GM23338 (cell line): ENCODE results near the gene GPSM1. TPM values are rescaled to one million over a fixed set of nuclear protein-coding genes. Genes with fewer than 3 reads are reported as not detected.

Source experiments
- ATAC-seq: fragments of 200-7000 bp; cut with Tn5 transposase; 3 replicates; pipeline ENCODE4 v1.9.1; 2020
- DNase-seq: peaks from one replicate; pipeline ENCODE4 v3.0.0-alpha.2; 2015; ENCODE audit warnings: low spot score
- H2AFZ ChIP-seq: fragments of 200-600 bp; sonication (generic); 2 replicates; pipeline ENCODE4 v1.8.0; 2016; ENCODE audit warnings: antibody characterized with exemption, mild to moderate bottlenecking, moderate library complexity
- H3F3A ChIP-seq: fragments of 200-600 bp; sonication (generic); replicated peaks from 2 replicates; pipeline ENCODE4 v1.8.0; 2017; ENCODE audit warnings: antibody characterized with exemption, mixed run types, low read depth
- H3K27ac ChIP-seq: fragments of 200-600 bp; sonication (generic); 2 replicates; pipeline ENCODE4 v1.6.1; 2016; ENCODE audit warnings: low read depth
- H3K27me3 ChIP-seq: fragments of 200-600 bp; sonication (generic); 2 replicates; pipeline ENCODE4 v1.8.0; 2016; ENCODE audit warnings: mild to moderate bottlenecking, mixed run types, moderate library complexity; ENCODE audit not compliant: insufficient read depth
- H3K36me3 ChIP-seq: fragments of 200-600 bp; sonication (generic); 2 replicates; pipeline ENCODE4 v1.8.0; 2016; ENCODE audit warnings: mild to moderate bottlenecking; ENCODE audit not compliant: insufficient read depth
- H3K4me1 ChIP-seq: fragments of 200-600 bp; sonication (generic); 2 replicates; pipeline ENCODE4 v1.8.0; 2016; ENCODE audit warnings: mild to moderate bottlenecking, moderate library complexity; ENCODE audit not compliant: insufficient read depth
- H3K4me2 ChIP-seq: fragments of 200-600 bp; sonication (generic); 2 replicates; pipeline ENCODE4 v1.7.1; 2017; ENCODE audit warnings: mixed run types
- H3K4me3 ChIP-seq: fragments of 200-600 bp; sonication (generic); 2 replicates; pipeline ENCODE4 v1.6.1; 2016; ENCODE audit warnings: mixed run types
- H3K79me2 ChIP-seq: fragments of 200-600 bp; sonication (generic); replicated peaks from 2 replicates; pipeline ENCODE4 v1.8.0; 2017; ENCODE audit warnings: mild to moderate bottlenecking; ENCODE audit not compliant: insufficient read depth
- H3K9me2 ChIP-seq: fragments of 200-600 bp; sonication (generic); 2 replicates; pipeline ENCODE4 v1.8.0; 2017; ENCODE audit not compliant: insufficient read depth
- H4K20me1 ChIP-seq: fragments of 200-600 bp; sonication (generic); replicated peaks from 2 replicates; pipeline ENCODE4 v1.8.0; 2017; ENCODE audit warnings: mild to moderate bottlenecking; ENCODE audit not compliant: insufficient read depth
- H3K27ac Mint-ChIP-seq: 2 replicates; pipeline ENCODE4 v1.8.0; 2020; ENCODE audit warnings: inconsistent platforms, mild to moderate bottlenecking, moderate library complexity, mixed read lengths
- H3K27me3 Mint-ChIP-seq: 3 replicates; pipeline ENCODE4 v1.8.0; 2022; ENCODE audit warnings: low read depth, mild to moderate bottlenecking, moderate library complexity, mixed read lengths, inconsistent platforms; ENCODE audit not compliant: insufficient read depth, poor library complexity
- H3K36me3 Mint-ChIP-seq: 3 replicates; pipeline ENCODE4 v1.8.0; 2021; ENCODE audit warnings: low read depth, mild to moderate bottlenecking, inconsistent platforms, moderate library complexity, mixed read lengths
- H3K4me1 Mint-ChIP-seq: 3 replicates; pipeline ENCODE4 v1.8.0; 2020; ENCODE audit warnings: mild to moderate bottlenecking, inconsistent platforms, mixed read lengths
- H3K4me3 Mint-ChIP-seq: 3 replicates; pipeline ENCODE4 v1.8.0; 2021; ENCODE audit warnings: moderate library complexity, mild to moderate bottlenecking, inconsistent platforms, mixed read lengths
- H3K9me3 Mint-ChIP-seq: 3 replicates; pipeline ENCODE4 v1.8.0; 2020; ENCODE audit warnings: moderate library complexity, mild to moderate bottlenecking, inconsistent platforms, mixed read lengths
- CREB1 ChIP-seq: fragments of 250-450 bp; sonication (Bioruptor Pico); IDR thresholded peaks from 2 replicates; pipeline ENCODE4 v1.5.0; 2020; ENCODE audit warnings: low read depth, mild to moderate bottlenecking, moderate library complexity
- ETS1 ChIP-seq: IDR thresholded peaks from 2 replicates; pipeline ENCODE4 v1.6.1; 2016; ENCODE audit warnings: antibody characterized with exemption
- EZH2 ChIP-seq: fragments of 200-600 bp; sonication (generic); IDR thresholded peaks from one replicate; pipeline ENCODE4 v1.8.0; 2017; ENCODE audit warnings: antibody characterized with exemption, mild to moderate bottlenecking, low read depth; ENCODE audit not compliant: unreplicated experiment
- JUNB ChIP-seq: IDR thresholded peaks from one replicate; pipeline ENCODE4 v1.6.1; 2016; ENCODE audit warnings: antibody characterized with exemption; ENCODE audit not compliant: unreplicated experiment
- ZNF331 ChIP-seq: fragments of 250-450 bp; sonication (Bioruptor Pico); IDR thresholded peaks from 2 replicates; pipeline ENCODE4 v1.5.0; 2020; ENCODE audit warnings: low read depth, mild to moderate bottlenecking, moderate library complexity
- polyA plus RNA-seq: library from polyadenylated mRNA; unstranded; fragments of >200 nt; fragmentation: Nextera tagmentation; extraction: Ambion mirVana; gene quantifications from 2 replicates; pipeline ENCODE4 v1.2.1, GENCODE V29; 2016
- total RNA-seq: library from RNA; depleted of rRNA; stranded (reverse); fragments of >200 nt; shearing (Covaris generic); gene quantifications from 2 replicates; pipeline ENCODE4 v1.2.3, GENCODE V29; 2014
- TF ChIP-seq, protein P1 (sequence below): IDR thresholded peaks from one replicate; pipeline ENCODE4 v1.6.1; 2018; ENCODE audit warnings: antibody characterized with exemption; ENCODE audit not compliant: unreplicated experiment
- TF ChIP-seq, protein P2 (sequence below), 2 experiments: fragments of 200-600 bp in 1 of 2; sonication (generic) in 1 of 2; conservative IDR thresholded peaks; 2 replicates each; pipeline versions ENCODE4 v1.5.1 to v1.6.1; 2016 to 2017; ENCODE audit warnings: antibody characterized with exemption in 2 of 2, low read depth in 2 of 2, mild to moderate bottlenecking in 2 of 2, moderate library complexity in 1 of 2
- TF ChIP-seq, protein P3 (sequence below): fragments of 250-450 bp; sonication (Bioruptor Pico); IDR thresholded peaks from 2 replicates; pipeline ENCODE4 v1.5.0; 2020; ENCODE audit warnings: mild to moderate bottlenecking, moderate library complexity

The GPSM1 gene
- total and polyA plus RNA-seq, 2 experiments from 2014 or later, result 4.8 to 23.2 TPM

GRCh38 chr9:136339958-136340310 is 12.6 kb downstream of the GPSM1 start:
- no peaks in the 10 kb centered on the region; the same call in 1 of the 2 replicates for H4K20me1 ChIP-seq
- peaks cover 5% of the 10 kb centered on the region for H3K4me1 ChIP-seq
- H3K4me2 ChIP-seq, result no peak overlapping the region
- H2AFZ ChIP-seq, result no peak overlapping the region
- TF ChIP-seq ZNF331 (CRISPR knock-in tag) (no peak), ETS1 (no peak), EZH2 (no peak)
- TF ChIP-seq, protein P1, sequence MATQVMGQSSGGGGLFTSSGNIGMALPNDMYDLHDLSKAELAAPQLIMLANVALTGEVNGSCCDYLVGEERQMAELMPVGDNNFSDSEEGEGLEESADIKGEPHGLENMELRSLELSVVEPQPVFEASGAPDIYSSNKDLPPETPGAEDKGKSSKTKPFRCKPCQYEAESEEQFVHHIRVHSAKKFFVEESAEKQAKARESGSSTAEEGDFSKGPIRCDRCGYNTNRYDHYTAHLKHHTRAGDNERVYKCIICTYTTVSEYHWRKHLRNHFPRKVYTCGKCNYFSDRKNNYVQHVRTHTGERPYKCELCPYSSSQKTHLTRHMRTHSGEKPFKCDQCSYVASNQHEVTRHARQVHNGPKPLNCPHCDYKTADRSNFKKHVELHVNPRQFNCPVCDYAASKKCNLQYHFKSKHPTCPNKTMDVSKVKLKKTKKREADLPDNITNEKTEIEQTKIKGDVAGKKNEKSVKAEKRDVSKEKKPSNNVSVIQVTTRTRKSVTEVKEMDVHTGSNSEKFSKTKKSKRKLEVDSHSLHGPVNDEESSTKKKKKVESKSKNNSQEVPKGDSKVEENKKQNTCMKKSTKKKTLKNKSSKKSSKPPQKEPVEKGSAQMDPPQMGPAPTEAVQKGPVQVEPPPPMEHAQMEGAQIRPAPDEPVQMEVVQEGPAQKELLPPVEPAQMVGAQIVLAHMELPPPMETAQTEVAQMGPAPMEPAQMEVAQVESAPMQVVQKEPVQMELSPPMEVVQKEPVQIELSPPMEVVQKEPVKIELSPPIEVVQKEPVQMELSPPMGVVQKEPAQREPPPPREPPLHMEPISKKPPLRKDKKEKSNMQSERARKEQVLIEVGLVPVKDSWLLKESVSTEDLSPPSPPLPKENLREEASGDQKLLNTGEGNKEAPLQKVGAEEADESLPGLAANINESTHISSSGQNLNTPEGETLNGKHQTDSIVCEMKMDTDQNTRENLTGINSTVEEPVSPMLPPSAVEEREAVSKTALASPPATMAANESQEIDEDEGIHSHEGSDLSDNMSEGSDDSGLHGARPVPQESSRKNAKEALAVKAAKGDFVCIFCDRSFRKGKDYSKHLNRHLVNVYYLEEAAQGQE, result no peak
- TF ChIP-seq, protein P2, sequence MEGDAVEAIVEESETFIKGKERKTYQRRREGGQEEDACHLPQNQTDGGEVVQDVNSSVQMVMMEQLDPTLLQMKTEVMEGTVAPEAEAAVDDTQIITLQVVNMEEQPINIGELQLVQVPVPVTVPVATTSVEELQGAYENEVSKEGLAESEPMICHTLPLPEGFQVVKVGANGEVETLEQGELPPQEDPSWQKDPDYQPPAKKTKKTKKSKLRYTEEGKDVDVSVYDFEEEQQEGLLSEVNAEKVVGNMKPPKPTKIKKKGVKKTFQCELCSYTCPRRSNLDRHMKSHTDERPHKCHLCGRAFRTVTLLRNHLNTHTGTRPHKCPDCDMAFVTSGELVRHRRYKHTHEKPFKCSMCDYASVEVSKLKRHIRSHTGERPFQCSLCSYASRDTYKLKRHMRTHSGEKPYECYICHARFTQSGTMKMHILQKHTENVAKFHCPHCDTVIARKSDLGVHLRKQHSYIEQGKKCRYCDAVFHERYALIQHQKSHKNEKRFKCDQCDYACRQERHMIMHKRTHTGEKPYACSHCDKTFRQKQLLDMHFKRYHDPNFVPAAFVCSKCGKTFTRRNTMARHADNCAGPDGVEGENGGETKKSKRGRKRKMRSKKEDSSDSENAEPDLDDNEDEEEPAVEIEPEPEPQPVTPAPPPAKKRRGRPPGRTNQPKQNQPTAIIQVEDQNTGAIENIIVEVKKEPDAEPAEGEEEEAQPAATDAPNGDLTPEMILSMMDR (conservative IDR thresholded peaks at IDR 0.05; ENCODE audit: low read depth in 2 of 2), result no peak
- H3K4me3 Mint-ChIP-seq, result no peak overlapping the region
- no peaks in the 10 kb centered on the region for H3K27me3 ChIP-seq
- peaks cover 3% of the 10 kb centered on the region; the same call in 1 of the 2 replicates for H3F3A ChIP-seq
- no peak overlapping the region for H3K27ac Mint-ChIP-seq
- no peak overlapping the region for H3K4me3 ChIP-seq
- no peaks in the 10 kb centered on the region for H3K36me3 Mint-ChIP-seq
- H3K36me3 ChIP-seq, result no peaks in the 10 kb centered on the region
- H3K9me3 Mint-ChIP-seq, result no peaks in the 10 kb centered on the region
- no peaks in the 10 kb centered on the region for H3K79me2 ChIP-seq
- DNase-seq, result no peak
- peaks cover 16% of the 10 kb centered on the region for H3K27me3 Mint-ChIP-seq
- peaks cover 3% of the 10 kb centered on the region for H3K4me1 Mint-ChIP-seq
- no peaks in the 10 kb centered on the region for H3K9me2 ChIP-seq
- H3K27ac ChIP-seq, result no peak overlapping the region
- ATAC-seq, result no peak

GRCh38 chr9:136340356-136341041 is 13.2 kb downstream of the GPSM1 start:
- H3K4me1 Mint-ChIP-seq, result peaks cover 3% of the 10 kb centered on the region
- no peak overlapping the region for H3K4me2 ChIP-seq
- no peaks in the 10 kb centered on the region for H3K9me3 Mint-ChIP-seq
- ATAC-seq (no peak), DNase-seq (no peak)
- no peaks in the 10 kb centered on the region for H3K36me3 ChIP-seq
- peaks cover 5% of the 10 kb centered on the region for H3K4me1 ChIP-seq
- no peak overlapping the region for H3K4me3 ChIP-seq
- no peaks in the 10 kb centered on the region; the same call in 1 of the 2 replicates for H4K20me1 ChIP-seq
- H3F3A ChIP-seq, result peaks cover 3% of the 10 kb centered on the region; the same call in 1 of the 2 replicates
- no peaks in the 10 kb centered on the region for H3K36me3 Mint-ChIP-seq
- no peaks in the 10 kb centered on the region for H3K9me2 ChIP-seq
- peaks cover 16% of the 10 kb centered on the region for H3K27me3 Mint-ChIP-seq
- H3K27ac ChIP-seq, result no peak overlapping the region
- H3K79me2 ChIP-seq, result no peaks in the 10 kb centered on the region
- no peak overlapping the region for H2AFZ ChIP-seq
- no peaks in the 10 kb centered on the region for H3K27me3 ChIP-seq
- no peak overlapping the region for H3K27ac Mint-ChIP-seq
- no peak overlapping the region for H3K4me3 Mint-ChIP-seq
- TF ChIP-seq, protein P3, sequence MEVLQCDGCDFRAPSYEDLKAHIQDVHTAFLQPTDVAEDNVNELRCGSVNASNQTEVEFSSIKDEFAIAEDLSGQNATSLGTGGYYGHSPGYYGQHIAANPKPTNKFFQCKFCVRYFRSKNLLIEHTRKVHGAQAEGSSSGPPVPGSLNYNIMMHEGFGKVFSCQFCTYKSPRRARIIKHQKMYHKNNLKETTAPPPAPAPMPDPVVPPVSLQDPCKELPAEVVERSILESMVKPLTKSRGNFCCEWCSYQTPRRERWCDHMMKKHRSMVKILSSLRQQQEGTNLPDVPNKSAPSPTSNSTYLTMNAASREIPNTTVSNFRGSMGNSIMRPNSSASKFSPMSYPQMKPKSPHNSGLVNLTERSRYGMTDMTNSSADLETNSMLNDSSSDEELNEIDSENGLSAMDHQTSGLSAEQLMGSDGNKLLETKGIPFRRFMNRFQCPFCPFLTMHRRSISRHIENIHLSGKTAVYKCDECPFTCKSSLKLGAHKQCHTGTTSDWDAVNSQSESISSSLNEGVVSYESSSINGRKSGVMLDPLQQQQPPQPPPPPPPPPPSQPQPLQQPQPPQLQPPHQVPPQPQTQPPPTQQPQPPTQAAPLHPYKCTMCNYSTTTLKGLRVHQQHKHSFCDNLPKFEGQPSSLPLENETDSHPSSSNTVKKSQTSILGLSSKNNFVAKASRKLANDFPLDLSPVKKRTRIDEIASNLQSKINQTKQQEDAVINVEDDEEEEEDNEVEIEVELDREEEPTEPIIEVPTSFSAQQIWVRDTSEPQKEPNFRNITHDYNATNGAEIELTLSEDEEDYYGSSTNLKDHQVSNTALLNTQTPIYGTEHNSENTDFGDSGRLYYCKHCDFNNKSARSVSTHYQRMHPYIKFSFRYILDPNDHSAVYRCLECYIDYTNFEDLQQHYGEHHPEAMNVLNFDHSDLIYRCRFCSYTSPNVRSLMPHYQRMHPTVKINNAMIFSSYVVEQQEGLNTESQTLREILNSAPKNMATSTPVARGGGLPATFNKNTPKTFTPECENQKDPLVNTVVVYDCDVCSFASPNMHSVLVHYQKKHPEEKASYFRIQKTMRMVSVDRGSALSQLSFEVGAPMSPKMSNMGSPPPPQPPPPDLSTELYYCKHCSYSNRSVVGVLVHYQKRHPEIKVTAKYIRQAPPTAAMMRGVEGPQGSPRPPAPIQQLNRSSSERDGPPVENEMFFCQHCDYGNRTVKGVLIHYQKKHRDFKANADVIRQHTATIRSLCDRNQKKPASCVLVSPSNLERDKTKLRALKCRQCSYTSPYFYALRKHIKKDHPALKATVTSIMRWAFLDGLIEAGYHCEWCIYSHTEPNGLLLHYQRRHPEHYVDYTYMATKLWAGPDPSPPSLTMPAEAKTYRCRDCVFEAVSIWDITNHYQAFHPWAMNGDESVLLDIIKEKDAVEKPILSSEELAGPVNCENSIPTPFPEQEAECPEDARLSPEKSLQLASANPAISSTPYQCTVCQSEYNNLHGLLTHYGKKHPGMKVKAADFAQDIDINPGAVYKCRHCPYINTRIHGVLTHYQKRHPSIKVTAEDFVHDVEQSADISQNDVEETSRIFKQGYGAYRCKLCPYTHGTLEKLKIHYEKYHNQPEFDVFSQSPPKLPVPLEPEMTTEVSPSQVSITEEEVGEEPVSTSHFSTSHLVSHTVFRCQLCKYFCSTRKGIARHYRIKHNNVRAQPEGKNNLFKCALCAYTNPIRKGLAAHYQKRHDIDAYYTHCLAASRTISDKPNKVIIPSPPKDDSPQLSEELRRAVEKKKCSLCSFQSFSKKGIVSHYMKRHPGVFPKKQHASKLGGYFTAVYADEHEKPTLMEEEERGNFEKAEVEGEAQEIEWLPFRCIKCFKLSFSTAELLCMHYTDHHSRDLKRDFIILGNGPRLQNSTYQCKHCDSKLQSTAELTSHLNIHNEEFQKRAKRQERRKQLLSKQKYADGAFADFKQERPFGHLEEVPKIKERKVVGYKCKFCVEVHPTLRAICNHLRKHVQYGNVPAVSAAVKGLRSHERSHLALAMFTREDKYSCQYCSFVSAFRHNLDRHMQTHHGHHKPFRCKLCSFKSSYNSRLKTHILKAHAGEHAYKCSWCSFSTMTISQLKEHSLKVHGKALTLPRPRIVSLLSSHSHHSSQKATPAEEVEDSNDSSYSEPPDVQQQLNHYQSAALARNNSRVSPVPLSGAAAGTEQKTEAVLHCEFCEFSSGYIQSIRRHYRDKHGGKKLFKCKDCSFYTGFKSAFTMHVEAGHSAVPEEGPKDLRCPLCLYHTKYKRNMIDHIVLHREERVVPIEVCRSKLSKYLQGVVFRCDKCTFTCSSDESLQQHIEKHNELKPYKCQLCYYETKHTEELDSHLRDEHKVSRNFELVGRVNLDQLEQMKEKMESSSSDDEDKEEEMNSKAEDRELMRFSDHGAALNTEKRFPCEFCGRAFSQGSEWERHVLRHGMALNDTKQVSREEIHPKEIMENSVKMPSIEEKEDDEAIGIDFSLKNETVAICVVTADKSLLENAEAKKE (CRISPR knock-in tag), result no peak
- TF ChIP-seq JUNB, result no peak
- TF ChIP-seq CREB1 (CRISPR knock-in tag), result no peak
